Frontal cortex (tissue), 4 donors: ENCODE data around the gene TAC3. TPM values are rescaled to one million over a fixed set of nuclear protein-coding genes. Genes with fewer than 3 reads are reported as not detected.
"Not testable (repeated sequence)": the region's sequence is repeated elsewhere in the genome, so short reads cannot be mapped to it uniquely, and the experiment has no call there.

Experiments used
- DNase-seq, 2 donors: peaks; one replicate each; pipeline ENCODE4 v3.0.0; 2012; ENCODE audit warnings: low spot score in 2 of 2
- FAIRE-seq: peaks from 2 replicates; lab custom pipeline; 2012; peaks lifted over from hg19 to GRCh38; lab: Jason Lieb, UNC
- total RNA-seq: library from RNA; depleted of rRNA; stranded (reverse); fragments of >200 nt; gene quantifications from one replicate; pipeline ENCODE4 v1.2.3, GENCODE V29; 2014
- donor health status: control.
- donor health status: control.
- donor health status: control.

Gene TAC3
- total RNA-seq, 1 donor from 2014 or later = 0.82 TPM

DNA sequence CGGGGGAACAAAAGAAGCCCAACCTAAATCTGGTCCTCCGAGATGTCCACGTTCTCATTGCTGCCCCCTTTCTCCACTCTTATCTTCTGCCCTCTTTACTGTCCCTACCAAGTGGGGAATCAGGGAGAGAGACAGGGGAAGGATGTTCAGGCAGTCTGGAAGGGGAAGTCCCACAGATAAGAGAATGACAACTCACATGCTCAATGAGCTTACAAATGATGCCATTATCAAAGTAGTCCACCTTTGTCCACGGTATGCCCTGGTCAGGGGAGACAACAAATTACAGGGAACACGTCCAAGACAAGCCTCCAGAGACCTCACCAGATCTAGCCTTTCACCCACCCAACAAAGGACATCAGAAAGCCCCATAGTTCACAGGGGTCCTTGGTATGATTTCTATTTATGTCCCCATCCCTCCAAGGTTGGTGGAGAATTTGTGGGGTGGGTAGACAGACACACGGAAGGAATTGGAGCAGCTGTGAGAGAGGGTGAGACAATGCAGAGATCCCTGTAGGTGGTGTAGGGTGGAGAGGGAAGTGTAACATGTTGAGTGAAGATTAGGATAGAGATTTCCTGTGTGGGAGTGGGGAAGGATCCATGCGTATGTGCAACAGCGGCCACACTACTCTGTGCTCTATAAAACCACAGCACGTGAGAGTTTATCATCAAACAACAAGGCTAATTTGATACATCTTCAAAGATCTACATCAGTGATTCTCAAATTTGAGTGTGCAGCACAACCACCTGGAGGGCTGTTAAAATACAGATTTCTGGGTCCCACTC, 22.9 kb upstream of the TAC3 start:
- no peak for DNase-seq
- FAIRE-seq = no peak

DNA sequence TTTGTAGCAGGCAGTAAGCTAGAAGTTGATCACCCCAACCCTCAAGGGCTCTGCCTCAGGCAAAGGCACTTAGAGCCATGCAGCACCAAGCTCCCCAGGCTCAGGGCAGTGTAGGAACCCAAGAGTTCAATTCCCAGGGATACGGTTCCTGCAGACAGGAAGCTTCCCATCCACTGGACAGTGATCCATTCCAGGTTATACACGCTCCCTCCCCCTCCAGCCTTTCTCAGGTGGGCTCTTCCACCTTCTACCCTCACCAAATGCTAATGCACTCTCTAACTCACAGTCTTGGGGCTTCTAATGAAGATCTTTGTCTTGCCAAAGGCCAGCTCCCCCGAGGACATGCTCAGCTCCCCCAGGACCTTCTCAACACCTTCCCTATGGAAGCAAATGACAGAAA, 20.9 kb upstream of the TAC3 start:
- DNase-seq = no peak
- FAIRE-seq = no peak

DNA sequence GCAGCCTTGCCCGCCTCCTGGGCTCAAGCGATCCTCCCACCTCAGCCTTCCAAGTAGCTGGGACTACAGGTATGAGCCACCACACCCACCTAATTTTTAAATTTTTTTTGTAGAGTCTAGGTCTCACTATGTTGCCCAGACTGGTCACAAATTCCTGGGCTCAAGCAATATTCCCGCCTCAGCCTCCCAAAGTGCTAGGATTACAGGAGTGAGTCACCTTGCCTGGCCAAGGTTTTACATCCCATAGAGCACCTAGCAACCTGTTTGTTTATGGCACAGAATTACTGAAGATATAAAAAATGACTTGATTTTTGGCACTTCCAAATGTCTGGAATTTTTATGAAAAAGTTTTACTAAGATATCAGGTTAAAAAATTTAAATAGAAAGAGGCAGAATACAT, 17.1 kb upstream of the TAC3 start:
- DNase-seq (no peak), FAIRE-seq (no peak)

DNA sequence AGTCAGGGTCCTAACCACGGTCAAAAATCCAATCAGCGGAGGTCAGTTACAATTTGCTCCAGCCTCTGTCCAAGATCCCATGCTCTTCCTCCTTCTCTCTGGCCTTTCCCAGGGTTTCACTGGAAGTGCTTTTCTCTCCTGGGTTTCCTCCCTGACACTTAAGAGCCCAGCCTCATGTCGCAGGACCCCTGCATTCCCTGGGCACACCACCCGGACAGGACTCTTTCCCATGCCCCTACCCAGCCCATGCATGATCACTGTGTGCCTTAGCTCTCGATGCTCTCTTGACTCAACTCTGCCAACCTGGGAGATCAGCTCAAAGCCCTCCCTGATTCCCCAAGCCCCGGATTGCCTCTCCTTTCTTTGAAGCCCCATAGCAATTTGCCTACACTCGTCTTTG, 15.5 kb upstream of the TAC3 start:
- DNase-seq (no peak), FAIRE-seq (no peak)

DNA sequence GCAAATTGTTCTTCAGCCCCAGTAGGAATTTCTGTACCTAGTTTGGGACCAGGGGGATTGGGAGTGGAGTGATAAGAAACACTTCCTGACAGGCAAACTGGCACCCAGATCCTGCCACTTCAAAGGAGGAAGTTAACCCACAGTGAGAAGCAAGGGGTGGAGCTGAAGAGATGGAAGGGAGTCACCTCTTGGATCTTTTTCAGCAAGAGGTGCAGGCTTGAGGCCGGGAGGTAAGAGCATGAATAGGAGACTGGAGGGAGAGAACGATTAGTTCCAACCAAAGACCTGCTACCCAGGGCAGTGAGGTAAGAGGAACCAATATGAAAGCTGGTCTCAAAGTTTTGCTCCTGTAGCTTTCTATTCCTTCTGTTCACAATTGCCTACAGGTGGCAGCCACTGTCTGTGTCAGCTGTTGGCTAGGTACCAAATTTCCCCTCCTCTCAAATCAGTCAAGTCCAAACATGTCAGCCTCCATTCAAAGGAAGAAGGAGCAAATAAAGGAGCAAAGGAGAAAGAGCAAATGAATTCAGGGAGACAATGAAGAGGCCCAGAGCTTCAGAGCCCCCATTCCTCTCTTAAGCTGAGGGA, 14.9 kb upstream of the TAC3 start:
- FAIRE-seq (no peak), DNase-seq (no peak)

DNA sequence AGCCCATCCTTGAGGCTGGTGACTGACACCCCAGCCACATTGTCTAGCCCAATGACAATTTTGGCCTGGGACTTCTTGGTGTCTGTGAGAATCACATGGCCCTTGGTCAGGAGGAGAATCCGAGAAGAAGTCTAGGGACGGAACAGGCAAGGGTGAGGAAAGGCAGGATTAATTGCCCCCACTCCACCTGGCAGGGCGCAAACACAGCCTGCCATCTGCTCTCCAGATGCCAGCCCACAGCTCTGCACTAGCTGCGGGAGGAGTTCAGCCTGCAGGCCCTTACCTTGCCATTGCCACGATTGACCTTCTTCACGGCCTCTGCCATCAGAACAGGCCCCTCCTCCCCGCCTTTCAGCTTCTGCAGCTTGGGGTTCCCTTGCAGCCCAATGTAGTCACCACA, 13.1 kb upstream of the TAC3 start:
- no peak for FAIRE-seq
- DNase-seq = no peak

DNA sequence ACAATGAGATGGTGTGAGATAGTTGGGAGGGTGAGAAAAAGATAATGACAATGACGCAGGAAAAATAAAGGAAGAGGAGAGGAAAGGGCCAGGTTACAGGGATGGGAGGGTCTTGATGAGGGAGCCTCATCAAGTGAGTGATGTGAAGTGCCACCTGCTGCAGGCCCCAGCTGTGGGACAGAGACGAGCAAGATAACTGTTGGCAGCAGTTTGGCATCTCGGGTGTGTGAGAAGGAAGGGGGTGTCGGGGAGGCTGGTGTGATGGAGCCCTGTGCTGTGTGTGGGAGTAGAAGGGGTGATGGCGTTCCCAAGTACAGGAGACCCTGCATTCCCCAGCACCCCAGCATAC, 11.4 kb upstream of the TAC3 start:
- no peak for DNase-seq
- no peak for FAIRE-seq

DNA sequence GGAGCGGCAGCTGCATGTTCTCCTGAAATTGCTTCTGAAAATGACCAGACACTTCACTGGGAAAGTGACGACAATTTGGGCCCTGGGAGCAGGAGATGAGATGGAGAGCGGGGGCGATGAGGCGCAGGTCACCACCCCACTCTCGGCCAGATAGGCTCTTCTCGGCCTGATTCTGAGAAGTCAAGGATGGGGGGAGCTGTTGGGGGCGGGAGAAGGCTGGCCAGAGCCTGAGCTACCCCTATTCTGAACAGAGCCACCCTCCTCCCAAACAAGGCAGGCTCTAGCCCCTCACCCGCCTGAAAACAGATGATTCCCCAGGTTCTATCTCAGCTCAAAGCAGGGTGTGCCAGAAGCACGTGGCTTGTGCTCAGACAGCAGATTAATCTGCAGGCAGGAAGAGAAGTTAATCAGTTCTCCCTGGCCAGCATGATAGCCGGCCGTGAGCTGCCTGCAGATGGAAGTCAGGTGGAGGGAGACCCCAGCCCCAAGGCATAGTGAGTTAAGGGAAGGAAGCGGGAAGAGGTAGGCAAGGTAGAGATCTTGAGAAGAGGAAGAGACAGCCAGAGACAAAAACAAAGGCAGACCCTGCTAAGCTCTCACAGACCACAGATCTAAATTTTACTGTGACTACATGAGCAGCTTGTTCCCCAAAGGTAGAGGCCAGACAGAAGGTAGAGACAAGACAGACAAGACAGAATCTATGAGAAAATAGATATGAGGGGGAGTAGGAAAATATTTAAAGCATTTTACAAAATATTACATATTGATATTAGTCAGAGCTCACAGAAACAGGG, 10.9 kb upstream of the TAC3 start:
- FAIRE-seq (no peak), DNase-seq (no peak)

DNA sequence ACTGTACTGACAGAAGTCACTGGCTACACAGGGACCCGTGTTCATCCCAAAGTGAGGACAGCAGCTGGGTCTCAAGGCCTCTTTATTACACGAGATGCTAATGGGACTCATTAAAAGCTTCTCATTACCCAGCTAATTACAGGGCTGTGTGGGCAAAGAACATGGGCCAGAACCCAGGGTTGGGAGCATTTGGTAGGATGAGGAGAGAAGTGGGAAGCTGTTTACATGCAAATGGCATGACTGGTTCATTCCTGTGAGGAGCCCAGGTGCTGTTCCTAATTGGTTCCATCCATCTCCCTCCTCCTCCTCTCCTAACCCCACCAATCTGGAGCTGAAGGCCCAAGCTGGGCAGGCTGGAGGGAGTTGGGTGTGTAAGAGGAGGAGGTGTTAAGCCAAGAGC, 8.9 kb upstream of the TAC3 start:
- FAIRE-seq = no peak
- DNase-seq = no peak

DNA sequence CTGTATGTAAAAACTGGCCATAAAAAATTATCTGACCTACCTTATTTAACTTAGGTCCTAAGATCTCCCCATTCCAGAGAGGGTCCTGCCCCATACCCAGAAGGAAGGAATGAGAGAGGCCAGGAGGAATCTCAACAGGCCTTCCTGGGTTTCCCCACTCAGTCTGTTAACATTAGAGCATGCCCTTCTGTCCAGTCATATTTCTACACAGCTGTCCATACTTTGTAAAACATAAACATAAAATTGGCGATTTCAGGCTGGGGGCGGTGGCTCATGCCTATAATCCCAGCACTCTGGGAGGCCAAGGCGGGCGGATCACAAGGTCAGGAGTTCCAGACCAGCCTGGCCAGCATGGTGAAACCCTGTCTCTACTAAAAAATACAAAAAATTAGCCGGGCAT, 6.0 kb upstream of the TAC3 start:
- FAIRE-seq, DNase-seq: not testable (repeated sequence)

DNA sequence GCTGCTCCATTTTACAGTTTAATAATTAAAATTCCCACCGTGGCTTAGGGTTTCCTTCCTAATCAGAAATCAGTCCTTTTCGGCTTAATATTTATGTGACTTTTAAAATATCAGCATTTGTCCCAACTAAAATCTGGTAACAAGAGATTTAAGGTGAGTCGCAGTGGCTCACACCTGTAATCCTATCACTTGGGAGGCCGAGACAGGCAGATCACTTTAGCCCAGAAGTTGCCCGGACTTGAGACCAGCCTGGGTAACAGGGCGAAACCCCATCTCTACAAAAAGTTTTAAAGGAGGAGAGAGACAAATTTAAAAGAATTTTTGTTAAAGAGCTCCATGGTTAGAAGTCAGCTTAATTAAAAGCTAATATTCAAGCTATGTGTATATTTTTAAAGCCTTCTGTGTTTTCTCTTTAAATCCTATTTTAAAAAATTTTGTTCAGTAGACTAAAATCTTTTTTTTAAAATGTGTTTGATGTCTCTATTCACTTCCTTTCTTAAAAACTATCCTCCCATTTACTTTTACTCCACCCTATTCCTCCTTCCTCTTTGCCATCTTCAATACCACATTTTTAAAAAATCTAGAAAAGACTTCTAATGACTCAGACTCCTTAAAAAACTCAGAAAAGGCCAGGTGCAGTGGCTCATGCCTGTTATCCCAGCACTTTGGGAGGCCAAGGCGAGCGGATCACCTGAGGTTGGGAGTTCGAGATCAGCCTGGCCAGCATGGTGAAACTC, 3.8 kb upstream of the TAC3 start:
- FAIRE-seq (no peak), DNase-seq (no peak)

DNA sequence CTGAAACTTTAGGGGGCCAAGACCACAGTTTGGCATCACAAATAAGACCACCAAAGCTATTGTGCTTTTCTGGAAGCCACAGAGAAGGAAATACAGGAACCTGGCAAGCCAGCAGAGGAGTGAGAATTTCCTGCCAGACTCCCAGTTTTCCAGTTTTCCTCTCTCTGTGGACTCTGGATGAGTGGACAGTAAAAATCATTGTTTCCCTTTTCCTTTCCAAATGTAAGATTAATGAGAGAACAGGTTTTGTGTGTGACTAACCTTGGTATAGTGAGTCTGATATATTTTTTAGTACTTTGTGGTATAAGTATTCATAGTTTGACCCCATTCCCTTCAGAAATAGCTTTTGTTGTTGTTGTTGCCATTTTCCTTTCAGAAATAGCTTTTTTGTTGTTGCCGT, 2.6 kb upstream of the TAC3 start:
- no peak for DNase-seq
- no peak for FAIRE-seq

DNA sequence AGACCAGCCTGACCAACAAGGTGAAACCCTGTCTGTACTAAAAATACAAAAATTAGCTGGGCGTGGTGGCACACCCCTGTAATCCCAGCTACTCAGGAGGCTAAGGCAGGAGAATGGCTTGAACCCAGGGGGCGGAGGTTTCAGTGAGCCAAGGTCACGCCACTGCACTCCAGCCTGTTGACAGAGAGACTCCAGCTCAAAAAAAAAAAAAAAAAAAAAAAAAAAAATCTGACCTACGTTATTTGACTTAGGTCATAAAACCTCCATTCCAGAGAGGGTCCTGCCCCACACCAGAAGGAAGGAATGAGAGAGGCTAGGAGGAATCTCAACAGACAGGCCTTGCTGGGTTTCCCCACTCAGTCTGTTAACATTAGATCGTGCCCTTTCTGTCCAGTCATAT, 2.0 kb upstream of the TAC3 start:
- FAIRE-seq, DNase-seq: not testable (repeated sequence)

DNA sequence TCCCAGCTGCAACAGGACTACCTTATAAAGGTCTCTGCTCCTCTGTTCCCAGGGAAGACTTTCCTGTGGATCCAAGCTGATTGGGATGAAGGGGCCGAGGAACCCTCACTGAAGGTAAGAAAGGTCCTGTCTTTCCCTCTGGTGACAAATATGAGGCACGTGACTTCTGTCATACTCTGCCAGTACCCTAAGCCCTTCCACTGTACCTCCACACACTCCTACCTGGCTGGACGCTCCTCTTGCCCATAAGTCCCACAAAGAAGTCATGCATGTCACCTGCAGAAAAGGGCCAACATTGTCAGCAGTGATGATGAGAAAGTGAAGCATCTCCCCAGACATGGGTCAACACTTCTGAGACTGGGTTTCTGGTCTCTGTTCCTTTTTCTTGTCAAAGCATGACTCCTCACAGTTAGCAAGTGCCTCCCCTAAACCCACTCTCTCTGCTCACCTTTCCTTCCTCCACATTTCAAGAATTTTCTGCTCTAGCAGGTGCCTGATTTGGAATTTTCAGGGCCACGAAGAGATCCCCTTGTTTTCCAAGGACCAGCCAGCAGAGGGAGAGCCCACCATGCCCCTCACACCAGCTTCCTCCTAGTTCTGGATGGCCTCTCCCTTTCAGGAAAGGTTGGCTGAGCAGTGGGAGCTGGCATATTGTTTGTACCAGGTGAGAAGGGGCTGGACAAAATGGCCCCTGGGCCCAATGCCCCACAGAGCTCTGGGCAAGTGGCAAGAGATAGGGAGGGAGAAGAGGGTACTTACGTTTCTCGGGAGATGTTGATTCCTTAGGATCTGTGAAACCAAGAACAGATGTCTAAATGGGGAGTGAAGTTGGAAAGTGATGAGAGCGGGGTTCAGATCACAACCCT, 3.5 kb downstream of the TAC3 start:
- DNase-seq = no peak
- FAIRE-seq = no peak

DNA sequence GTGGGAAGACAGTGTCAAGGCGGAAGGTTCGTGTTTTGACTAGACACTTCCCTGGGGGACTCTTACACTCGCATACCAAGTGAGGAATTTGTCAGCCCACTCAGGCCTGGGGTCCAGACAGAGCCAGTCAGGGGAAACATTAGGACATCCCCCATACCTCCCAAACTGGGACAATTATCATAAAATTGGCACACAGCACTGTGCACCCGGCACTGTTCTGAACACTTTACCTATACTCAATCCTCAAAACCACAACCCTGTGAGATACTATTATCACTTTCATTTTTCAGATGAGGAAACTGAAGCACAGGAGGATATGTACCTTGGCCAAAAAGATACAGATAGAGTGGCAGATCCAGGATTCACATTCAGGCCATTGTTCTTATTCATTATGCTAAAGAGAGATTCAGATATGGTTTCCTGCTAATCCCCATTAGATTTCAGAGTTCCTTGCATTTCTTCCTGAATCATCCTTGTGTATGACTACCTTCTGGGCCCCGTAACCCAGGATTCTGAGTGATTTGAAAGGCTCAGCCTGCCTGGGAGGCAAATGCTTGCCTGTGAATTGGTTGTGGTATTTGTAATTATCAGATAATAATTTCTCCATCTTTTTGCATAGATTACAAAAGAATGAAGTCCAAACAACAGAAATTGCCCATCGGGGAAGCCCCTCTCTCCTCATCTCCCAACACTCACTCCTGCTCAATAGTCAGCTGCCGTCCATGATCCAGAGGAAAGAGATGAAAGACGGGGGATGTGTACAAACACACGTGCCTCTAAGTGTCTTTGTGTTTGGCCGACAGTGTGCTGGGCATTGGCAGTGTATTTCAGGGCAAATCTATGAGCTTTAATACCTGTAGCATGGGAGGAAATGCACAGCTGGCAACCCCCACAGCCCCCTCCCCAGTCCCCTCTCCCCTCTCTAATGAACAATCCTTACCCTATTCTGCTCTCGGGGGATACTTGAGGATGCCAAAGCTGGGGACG, 4.6 kb downstream of the TAC3 start:
- DNase-seq (no peak), FAIRE-seq (no peak)

DNA sequence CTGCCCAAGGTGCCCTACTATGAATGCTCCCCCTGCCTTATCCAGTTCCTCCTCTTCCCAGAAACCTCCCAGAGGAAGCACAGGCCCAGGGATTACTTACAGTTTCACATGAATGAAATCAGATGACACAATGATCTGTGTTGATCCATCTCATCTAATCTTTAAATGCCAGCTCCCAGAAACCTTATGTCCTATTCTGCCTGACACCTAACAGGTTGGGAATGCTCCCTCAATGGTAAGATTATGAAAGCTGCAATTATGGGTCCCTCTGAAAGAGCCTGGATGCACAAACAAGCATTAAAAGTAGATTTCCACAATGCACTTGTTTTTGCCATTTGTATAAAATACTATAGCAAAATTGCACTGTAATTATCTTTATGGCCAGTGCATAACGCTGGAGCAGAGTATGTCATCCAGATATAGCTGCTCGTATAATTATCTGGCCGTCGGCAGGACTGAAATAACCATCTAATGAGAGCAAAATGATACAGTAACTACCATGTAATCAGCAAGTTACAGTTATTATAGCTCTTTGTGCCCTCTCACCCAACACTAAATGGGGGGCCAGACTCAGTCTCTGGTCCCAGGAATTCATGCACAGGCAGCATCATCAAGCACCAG, 5.6 kb downstream of the TAC3 start:
- DNase-seq (no peak), FAIRE-seq (no peak)

DNA sequence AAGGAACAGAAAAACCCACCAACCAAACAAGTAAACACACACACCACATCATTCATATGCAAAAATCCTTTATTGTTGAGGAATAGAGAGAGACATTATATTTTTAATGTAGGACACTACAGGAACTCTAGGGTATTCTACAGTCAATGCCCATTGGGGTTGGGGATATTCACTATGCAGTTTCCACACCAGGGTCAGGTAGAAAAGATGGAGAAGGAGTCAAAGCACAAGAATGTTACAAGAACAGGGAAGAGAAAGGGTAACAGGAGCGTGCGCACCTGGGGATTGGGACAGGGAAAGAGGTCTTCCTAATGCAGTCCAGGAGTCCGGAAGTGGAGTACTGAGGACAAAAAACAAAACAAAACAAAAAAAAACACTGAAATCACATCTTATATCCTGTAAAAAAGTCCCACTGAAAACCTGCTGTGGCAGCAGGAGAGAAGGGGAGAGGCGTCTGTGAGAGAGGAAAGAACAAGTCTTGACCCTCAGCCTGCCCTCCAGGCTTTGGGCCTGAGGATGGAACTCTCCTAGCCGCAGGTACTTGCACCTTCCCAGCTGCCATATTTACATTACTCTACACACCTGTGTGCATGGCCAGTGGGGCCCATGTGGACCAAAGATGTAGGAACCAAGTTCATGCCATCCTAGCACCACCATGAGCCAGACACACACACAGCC, 6.2 kb downstream of the TAC3 start:
- DNase-seq = no peak
- FAIRE-seq = no peak
